Measurements from ENCODE around the gene SELENOS.

DNA sequence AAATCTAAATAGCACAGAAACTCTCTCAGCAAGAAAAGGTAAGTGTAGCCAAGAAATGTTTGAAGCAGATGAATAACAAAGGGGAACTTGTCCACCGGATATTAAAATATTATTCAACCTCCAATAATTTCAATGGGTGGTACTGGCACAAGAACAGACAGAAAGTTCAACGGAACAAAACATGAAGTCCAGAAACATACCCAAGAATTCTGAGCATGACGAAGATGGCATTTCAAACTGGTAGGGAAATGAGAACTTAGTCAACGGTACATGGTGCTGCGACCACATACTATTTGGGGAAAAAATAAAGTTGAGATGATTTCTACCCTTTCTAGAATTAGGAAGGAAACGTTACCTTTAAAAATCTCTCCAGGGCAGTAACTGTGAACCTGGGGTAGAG lies 30.9 kb downstream of the SELENOS start:
- TF ChIP-seq, protein P1, sequence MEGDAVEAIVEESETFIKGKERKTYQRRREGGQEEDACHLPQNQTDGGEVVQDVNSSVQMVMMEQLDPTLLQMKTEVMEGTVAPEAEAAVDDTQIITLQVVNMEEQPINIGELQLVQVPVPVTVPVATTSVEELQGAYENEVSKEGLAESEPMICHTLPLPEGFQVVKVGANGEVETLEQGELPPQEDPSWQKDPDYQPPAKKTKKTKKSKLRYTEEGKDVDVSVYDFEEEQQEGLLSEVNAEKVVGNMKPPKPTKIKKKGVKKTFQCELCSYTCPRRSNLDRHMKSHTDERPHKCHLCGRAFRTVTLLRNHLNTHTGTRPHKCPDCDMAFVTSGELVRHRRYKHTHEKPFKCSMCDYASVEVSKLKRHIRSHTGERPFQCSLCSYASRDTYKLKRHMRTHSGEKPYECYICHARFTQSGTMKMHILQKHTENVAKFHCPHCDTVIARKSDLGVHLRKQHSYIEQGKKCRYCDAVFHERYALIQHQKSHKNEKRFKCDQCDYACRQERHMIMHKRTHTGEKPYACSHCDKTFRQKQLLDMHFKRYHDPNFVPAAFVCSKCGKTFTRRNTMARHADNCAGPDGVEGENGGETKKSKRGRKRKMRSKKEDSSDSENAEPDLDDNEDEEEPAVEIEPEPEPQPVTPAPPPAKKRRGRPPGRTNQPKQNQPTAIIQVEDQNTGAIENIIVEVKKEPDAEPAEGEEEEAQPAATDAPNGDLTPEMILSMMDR (IDR thresholded peaks at IDR 0.05; ENCODE audit: poor library complexity, severe bottlenecking) = no peak
- no peak for TF ChIP-seq RAD21 (conservative IDR thresholded peaks at IDR 0.05)
